NCI-H82 (cell line): ENCODE measurements around the gene GRIN2A.
A peak's percentile ranks its signal among the peaks of the same experiment; 100 is the strongest.

Experiments
- DNase-seq: peaks from one replicate; lab custom pipeline; 2025; lab: John Stamatoyannopoulos, UW

GRIN2A gene

DNA sequence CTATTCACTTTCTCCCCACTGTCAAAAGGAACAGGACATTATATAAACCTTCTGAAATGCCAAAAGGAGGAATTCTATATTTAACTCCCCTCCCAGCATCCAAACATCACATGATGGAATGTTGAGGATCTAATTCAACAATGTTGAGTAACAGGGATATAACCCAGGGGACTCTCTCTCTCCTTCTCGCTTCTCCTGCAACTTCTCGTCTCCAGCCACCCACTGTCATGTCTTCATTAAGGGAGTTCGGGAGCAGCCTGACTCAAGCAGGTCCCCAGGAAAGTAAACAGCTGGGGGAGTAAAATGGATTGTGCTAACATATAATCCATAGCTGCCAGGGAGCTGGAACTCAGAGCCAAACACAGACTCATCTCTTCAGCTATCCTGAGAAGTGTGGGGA, 51.7 kb downstream of the GRIN2A start:
- no peak for DNase-seq

DNA sequence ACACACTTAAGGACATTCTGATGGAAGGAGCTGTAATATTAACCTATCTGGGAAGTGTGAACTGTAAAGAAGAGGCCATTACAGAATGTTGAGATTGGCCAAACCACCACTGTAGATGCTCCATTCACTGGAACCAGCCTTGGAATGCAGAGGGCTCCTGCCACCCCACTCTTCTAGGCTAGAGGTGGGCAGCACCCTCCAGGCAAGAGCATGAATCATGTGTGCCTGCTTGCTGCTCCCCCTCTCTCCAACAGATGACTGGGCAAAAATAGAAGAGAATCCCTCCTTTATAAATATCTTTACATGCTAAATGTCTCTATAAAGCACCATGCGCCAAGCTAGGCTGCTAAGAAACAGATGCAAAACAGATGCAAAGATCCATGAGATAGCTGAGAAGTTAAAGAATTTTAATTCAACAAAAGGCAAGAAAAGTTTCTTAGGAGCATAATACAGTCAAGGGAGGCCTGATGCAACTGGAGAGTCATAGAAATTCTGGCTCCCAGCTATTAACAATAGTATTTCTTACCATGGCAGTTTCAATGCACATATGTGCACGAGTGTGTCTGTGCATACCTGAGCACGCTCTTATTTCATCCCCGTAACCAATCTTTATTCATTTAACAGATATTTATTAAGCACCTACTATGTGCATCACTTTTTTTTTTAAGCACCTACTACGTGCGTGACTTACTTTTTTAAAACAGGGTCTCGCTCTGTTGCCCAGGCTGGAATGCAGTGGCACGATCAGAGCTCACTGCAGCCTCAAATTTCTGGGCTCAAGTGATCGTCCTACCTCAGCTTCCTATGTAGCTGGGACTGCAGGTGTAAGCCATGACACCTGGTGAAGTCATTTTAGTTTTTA, 53.6 kb downstream of the GRIN2A start:
- DNase-seq = no peak

DNA sequence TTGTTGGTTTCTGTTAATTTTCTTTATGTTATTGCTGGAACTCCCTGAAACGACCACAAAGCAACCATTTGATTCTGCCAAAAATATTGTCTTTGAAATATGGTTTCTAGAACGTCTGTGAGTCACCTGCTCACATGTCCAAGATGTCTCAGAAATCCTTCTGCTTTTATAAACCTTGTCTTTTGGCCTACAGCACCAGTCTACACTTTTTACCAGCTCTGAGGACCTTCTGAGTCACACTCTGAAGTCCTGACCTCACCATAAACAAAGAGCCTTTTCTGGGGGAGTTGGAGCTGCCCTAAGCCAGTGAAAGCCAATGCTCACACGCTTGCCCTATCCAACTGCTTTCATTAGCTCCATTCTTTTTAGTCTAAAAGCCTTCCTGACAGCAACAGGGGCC, 55.5 kb downstream of the GRIN2A start:
- no peak for DNase-seq

DNA sequence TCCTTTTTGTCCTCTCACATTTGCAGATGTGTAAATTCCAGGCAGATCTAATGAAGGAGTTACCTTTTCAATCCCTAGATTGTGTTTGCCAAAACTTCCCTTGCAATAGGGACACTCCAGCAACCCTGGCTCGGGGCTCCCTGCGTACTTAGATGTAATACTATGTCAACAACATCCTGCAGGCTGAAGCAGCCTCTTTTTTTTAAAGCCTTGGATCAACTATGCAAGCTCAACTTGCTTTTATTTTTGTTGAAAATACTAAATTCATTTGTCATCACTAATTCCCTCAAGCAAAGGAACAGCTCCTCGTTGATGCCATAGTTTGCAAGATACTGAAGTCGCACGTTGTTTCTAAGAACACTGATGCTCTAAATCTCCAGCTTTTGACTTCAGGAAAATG, 59.1 kb downstream of the GRIN2A start:
- no peak for DNase-seq

DNA sequence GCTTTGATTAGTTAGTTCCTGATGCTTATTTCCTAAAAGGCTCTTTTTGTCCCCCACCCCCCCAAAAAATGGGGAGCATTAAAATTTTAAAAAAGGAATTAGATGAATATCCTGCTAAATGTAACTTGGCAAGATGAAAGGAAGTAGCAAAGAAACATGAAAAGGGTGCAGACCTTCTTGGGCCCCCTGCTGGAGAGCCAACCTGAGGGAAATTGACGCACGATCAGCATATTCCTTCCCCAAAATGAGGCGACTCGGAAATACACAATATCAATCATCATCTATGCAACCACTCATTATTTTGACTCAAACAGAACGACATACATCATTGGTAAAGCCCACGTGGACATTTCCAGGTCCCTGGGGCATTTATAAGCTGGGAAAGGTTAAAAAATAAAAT, 59.7 kb downstream of the GRIN2A start:
- peak; percentile 12 for DNase-seq

DNA sequence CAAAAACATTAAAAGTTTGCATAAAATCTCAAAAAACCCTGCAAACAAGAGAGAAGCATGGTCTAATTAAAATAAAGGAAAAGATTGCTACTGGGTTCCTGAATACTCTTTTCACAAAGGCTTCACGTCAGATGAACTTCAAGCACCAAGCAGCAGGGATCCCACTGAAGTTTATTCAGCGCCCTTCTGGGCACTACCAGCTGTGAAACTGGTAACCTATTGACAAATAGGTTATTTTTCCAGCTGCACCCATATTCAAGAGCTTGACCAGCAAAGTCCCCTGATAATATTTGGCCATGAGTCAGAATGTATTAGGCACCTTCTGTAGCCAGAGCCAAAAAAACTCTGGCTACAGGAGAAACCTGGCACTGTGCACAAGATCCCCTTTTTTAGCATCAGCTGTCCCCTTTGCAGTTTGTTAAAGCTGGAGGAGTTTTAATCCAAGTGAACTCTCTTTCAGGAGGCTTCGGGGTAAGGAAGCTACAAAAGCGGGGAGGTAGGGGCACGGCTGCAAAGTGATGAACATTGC, 60.3 kb downstream of the GRIN2A start:
- no peak for DNase-seq

DNA sequence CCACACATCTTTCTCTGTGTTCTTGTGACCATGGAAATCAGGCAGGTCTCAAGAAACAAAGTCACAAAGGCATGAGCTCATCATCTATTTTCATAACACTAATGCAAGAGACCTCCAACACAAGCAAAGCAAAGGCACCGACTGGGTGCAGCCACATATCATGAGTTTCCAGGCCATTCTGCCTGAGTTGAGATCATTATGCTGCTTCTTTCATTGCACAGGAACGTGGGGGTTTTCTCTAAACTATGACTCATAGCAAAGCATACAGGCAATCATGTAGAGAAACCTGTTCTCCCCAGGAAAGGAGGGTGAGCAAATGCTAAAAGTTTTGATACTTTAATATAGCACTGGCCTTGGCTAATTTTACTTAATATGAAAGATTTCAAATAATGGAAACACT, 60.7 kb downstream of the GRIN2A start:
- DNase-seq = no peak

DNA sequence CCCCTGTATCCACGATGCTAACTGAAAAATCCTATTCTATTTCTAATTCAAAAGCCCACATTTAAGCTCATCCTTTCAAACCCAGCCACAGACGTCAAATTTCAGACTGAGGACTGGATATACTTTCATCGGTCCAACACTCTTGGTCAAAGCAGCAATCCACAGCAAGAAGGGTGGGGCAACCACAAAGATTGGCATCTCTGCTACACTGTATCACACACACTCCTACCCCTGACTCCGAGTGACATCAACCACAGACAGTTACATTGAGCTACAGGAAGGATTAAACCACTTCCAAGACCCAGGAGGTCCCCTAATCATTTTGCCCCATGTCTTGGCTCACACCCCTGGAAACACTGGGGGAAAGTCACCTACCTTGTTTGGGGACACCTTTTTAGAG, 61.3 kb downstream of the GRIN2A start:
- DNase-seq = no peak

DNA sequence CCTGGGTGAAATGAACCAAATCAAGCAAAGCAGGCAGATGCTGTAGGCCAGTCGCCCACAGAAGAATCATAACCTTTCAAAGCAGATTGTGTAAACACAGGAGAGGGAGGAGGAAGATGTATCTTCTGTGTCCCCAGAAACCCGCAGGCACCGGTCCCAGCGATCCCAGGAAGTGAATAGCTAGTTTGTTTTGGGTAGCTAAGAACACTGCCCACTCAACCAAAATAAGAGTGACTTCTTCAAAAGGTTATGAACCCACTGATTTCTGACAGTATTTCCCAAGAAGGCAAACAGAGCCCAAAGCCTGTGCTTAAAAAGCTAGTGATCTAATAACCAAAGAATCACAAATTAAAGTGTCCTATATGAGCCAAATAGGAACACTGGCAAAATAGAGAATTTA, 67.8 kb downstream of the GRIN2A start:
- no peak for DNase-seq

DNA sequence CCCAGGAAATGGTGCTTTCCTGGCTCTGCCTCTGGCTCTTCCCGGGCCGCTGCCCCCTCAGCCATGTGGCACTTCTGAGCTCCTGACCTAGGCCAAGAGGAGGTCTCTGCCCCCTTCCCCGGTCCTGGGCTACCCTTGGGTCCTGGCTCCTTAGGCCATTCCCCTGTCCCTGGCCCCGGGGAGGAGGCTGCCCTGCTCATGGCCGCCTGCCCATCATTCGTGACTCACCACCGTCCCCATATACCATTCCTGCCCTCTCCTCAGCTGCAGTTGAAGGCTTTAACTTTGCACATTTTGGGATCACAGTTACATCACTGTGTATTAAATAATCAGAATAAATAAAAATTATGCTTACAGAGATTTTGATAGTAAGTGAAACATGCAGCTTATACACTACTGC, 69.0 kb downstream of the GRIN2A start:
- no peak for DNase-seq

DNA sequence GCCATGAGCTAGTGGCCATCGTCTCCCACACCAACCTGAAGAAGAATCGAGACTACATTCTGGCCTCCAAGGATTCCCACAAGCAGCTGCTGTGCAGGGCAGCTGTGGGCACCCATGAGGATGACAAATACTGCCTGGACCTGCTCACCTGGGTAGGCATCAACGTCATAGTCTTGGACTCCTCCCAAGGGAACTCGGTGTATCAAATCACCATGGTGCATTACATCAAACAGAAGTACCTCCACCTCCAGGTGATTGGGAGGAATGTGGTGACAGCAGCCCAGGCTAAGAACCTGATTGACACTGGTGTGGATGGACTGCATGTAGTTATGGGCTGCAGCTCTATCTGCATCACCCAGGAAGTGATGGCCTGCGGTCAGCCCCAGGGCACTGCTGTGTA, 70.2 kb downstream of the GRIN2A start:
- no peak for DNase-seq

DNA sequence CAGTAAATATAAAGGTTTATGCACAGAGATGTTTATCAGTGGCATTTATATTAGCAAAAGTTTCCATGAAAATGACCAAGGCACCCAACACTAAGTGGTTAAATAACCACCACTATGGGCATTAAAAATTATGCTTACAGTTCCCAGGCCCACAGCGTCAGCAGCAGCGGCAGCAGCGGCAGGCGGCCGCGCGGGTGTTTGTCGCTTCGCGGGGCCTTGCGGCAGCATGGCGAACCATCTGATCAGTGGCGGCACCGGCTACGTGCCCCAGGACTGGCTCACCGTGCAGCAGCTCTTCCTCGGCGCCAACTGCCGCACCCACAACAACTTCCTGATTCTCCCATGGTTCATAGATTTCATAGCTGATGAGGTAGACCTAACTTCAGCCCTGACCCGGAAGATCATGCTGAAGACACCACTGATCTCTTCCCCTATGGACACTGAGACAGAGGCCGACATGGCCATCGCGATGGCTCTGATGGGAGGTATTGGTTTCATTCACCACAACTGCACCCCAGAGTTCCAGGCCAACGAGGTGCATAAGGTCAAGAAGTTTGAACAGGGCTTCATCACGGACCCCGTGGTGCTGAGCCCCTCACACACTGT, 71.0 kb downstream of the GRIN2A start:
- no peak for DNase-seq

DNA sequence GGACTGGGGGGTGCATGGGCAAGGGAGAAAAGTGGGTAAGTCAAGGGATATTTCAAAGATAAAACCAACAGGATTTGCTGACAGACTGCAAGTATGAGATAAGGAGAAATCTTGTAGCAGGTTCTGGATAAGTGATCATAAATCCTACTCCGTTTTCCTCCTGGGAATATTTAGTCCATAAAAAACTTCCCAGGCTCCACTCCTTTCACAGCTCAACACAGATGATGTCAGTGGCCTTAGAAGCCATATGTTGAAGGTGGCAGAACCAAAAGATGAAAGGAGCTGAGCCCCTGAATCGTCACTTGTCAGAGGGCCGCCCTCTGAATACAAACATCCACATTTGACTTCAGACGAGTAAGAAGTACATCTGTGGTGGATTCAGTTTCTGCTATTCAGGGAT, 71.7 kb downstream of the GRIN2A start:
- DNase-seq = peak; percentile 11

DNA sequence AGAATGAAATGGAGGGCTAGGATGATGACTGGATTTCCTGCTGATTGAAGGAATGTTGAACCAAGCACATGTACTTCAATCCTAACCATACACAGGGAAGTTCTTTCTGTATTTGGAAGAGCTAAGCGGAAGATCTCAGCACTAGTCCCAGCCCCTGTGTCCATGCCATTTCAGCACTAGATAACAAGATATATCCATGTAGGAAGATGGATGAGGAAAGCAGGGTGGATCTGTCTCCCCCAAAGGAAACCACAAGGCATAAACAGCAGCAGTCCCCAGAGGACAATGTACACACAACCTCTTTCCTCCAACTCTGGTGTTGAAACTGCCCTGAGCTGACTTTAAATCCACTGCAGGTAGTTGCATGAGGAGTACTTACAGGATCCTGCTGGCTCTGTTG, 75.1 kb downstream of the GRIN2A start:
- no peak for DNase-seq

DNA sequence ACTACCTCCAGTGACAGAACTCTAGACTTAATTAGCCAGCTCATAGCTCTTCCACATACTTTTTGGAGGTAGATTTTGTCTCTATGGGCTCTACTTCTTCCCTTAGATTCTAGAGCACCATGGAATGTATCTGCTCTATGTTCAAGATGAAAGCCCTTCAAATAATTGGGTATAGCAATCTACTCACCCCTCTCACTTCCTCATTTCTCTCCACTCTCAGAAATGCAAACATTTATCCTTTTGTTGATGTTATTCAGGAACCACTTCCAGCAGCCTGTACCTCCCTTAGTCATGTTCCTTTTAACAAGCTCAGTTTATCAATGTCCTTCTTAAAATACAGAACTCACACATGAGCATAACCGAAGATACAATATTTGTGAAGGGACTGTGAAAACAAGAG, 78.5 kb downstream of the GRIN2A start:
- no peak for DNase-seq

DNA sequence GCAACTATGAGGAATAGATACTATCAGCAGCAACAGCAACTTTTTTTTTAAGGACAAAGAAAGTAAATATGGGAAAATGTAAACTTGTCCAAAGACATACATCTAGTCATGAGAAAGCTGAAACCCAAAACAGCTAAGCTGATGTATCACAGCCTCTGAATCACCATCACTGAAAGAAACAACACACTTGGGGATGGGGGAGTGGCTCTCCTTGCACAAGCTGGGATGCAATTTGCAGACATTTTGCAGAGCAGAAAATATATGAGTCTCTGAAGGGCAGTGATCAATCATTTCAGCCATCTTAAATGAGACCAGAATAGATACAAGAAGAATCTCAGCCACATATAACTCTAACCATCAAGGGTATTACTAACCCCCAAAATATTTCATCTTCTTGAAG, 79.1 kb downstream of the GRIN2A start:
- no peak for DNase-seq

DNA sequence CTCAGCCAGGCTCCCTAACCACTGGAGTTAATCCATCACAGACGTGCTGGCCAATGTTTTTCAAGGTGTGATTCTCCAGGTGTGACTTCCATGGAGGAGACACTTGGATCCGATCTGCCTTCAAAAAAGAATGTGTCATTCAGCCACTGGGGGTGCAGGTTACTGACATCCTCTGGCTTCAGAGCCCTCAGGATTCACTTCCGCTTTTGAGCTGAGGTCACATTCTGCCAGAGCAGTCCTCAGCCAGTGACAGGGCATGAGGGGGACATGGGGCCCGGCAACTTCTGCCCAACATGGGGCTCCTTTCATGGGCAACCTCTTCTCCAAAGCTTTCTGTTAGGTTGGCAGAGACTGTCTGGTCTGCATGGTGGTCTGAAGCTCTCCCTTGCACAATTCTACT, 81.4 kb downstream of the GRIN2A start:
- DNase-seq = no peak

DNA sequence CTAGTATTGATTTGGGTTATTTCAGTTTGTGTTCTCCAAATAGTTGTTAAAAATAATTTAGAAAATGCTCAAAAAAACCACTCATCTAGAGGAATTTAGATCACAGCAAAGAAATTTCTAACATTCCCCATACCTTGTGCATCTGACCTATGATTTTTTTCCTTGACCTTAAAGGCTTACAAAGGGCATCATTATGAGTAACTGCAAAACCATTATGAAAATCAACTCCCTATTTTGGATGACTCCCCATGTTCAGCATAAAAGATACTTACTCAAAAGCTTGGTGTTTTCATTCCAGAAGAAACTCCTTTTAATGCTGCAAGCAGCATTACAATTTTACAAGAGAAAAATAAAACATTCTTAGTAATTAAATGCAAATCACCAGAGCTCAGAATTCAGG, 83.2 kb downstream of the GRIN2A start:
- no peak for DNase-seq

DNA sequence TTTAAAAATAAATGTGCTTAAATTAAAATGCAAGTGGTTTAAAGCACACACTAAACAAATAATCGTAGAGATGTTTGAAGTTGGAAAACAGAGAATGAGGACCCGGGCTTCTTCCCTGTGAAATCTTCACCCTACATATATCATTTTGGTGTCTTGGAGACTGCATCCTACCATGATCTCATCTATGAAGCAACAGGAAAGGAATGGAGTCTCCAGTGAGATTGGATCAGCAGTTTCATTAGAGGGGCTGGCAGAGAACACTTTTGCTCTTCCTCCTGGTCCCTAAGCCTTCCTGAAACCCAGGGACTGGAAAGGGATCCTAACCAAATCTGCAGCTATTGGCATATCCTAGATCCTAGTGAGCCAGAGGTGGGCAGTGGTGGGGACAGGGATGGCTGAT, 85.0 kb downstream of the GRIN2A start:
- no peak for DNase-seq

DNA sequence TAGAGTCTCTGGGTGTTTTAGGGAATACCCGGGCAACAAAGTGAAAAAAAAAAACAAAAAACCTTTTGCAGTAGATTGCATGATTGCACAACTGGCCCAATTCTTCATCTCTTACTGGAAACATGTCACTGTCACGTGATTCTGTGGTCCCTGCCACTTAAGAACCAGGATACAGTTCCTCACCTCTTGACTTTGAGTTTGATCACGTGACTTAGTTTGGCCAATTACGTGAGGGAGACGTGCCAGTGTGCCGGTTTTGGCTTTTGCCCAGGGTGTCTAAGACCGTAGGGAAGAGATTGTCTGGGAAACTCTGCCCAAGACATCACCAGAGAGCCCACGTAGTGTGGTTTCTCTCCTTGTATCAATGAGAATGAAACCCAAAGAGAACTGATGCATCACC, 88.7 kb downstream of the GRIN2A start:
- DNase-seq = no peak

DNA sequence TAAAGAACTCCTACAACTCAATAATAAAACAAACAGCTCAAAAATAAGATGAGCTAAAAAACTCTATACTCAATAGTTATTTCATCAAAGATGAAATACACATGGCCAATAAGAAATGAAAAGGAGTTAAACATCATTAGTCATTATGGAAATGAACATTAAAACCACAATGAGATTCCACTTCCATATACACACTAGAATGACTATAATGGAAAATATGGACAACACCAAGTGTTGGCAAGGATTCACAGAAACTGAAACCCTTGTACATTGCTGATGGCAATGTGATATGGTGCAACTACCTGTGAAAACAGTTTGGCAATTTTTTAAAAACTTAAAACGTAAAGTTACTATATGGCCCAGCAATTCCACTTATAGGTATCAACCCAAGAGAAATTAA, 91.4 kb downstream of the GRIN2A start:
- no peak for DNase-seq

DNA sequence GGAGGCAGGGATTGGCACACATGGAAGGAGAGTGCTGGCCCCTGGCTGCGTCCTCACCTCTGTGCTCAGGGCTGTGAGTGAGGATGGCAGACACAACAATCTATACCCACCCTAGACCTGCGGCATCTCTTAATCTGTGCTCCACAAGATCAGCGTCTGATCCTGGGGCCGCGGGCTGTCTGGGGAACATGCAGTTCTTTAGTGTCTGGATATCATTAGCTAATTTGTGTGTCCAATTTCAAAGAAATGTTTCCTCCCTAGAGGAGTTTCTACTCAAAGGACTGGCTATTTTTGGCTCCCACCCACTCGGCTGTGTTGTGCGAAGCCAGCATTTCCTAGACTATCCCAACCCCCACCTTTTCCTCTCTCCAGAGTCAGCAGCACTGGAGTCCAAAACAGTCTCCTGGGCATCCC, 93.8 kb downstream of the GRIN2A start:
- DNase-seq = no peak

DNA sequence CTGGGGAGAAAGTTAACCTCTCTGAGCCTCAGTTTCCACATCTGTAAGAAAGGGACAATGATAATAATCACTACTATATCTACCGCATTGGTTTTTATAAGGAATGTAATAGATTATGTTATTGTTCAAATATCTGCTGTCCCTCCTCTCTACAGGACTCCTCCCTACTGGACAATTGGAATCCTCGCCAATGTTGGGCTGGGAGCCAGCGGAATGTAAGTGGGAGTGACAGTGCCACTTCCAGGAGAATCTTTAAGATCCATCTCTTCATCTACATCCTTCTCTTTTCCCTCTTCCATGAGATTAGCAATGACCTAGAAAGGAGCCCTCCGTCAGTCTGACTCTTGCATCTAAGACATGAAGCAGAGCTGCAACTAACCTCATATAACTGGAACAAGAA, 95.1 kb downstream of the GRIN2A start:
- no peak for DNase-seq

DNA sequence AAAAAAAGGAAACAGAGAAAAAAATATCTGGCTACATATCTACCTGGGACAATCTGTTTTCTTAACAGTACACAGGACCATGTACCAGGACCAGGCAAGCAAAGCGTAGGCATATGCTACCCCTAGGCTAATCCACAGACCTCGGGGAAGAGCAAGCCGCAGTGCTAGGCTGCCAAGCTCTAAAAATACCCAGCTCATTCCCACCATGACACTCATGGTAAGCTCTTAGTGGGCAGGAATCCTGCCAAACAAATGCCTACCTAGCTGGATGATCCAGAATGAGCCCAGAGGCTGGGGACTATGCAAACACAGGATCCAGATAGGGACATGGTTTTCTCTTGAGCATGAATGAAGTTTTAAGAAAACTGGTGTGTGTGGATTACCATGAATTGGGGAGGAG, 95.6 kb downstream of the GRIN2A start:
- peak; percentile 26 for DNase-seq
